ENCODE data around the gene DPH2. TPM values are rescaled to one million over a fixed set of nuclear protein-coding genes. Genes with fewer than 3 reads are reported as not detected.
A peak's percentile ranks its signal among the peaks of the same experiment; 100 is the strongest.

Gene DPH2
- polyA plus RNA-seq, 1 donor = 19.5 TPM

DNA sequence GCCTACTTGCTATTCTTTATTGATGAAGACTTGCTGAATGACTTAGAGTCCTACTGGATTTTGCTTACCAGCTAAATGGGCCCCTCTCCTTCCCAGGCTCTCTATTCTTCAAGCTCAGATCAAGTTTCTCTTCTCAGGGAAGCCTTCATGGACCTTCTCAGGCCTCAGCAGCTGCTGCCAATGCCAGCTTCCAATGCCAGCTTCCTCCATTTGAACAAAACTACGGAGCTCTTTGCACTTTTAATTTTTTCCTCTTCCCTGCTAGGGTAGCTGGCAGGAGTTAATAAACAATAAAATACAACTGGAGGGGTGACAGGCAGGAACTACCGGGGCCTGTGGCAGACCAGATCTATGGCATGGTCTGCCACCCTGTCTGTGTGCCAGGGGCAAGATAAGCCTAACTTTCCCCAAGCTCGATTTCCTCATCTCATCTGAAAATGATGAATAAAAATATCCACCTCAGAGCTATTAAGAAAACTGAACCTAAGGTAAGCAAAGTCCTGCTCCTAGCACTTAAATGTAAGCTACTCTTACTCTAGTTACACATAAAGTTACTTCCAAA is 24.1 kb upstream of the DPH2 start:
- DNase-seq = no peak

DNA sequence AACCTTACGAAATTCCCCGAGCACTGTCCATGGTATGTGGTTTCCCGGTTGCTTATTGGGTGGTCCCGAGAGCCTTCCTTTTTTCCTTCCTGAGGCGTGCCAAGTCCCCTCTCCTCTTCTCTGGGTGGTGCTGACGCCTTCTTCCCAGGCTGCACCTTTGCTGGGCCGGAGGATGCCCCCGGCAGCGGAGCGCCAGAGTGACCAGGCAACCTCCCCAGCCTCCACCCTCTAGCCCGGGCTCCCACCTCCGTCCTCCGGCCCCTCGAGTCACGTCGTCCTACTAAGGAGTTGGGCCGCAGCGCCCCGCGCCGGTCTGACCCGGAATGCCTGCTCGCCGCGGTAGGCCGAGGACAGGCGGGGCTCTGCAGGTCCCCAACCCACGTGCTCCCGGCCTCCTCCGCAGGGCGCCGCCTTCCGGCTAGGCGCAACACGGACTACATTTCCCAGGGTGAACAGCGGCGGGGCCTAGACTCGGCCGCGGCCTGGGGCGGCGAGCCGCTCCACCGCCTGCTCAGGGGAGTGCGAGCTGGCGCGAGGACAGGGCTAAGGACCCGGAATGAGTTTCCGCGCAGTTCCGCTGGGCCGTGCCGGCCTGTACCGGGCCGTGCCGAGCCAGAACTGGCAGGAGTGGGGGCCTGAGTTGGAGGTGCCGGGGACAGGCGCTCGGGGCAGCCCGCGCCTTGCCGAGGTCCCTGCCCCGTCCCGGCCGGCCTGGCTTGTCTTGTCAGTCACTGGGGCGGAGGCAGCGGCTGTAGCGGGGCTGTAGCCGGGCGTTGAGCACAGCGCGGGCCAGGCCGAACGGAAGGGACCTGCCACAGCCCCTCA is 23.4 kb upstream of the DPH2 start, which contains the start of gene IPO13:
Gene IPO13 (plus strand): TSS at position 715 of the 825 bp plus-strand sequence. CDS start 651 bp downstream, outside the sequence.
- peak; percentile 96 for DNase-seq

DNA sequence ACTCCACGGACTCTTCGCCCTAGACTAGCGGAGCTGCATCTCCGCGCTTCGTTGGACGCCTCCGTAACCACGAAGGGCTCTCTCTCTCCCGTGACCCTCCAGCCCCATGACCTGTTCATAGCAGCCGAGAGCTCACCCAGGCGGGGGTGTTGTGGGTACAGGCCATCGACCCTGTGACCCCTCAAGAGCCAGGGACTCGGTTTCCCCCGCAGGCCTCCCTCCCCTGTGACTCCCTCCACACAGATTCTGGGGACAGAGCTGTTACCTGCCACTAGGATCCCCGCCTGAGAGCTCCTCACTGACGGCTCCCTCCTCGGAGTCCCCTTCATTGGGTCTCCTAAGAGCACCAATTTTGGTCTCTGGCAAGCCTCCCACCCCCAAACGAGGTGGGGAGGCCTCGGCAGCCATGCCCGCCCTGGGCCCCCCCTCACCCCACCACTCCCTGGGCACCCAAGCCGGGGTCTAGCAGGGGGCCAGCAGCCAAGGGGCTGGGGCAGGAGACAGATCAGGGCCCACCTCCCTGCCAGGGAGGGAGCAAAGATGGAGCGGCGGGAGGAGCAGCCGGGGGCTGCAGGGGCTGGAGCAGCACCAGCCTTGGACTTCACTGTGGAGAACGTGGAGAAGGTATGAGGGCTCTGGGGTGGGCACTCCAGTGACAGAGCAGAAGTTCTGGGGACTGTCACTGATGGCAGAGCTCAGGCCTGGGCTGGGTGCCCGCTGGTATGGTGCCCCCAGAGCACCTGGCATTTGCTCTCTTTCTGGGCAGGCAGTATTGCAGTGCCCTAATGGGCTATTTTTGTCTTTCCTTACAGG is 22.5 kb upstream of the DPH2 start:
- no peak for DNase-seq

DNA sequence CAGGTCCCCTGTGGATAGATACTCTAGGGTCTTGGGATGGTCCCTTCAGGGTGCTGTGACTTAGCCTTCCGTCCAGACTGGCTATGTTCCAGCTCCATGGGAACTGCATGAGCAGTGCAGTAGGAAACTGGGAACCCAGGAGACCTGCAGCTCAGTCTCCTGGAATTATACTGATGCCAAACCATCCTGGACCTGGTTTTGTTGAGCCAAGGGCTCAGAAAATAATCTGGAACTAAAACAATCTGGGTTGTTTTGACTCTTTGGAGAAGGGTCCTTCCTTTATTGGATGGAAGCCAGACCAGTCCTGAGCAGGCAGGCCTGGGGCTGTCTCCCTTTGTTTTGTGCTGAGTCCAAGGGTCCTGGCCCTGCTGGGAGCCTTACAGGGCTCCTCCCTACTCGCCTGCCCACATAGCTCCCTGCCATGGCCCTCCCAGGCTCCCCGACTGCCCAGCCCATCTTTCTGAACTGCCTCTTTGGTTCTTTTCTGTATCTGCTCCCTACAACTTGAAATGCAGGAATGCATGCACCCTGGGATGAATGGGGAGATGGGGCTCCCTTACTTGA is 21.9 kb upstream of the DPH2 start:
- DNase-seq = no peak

DNA sequence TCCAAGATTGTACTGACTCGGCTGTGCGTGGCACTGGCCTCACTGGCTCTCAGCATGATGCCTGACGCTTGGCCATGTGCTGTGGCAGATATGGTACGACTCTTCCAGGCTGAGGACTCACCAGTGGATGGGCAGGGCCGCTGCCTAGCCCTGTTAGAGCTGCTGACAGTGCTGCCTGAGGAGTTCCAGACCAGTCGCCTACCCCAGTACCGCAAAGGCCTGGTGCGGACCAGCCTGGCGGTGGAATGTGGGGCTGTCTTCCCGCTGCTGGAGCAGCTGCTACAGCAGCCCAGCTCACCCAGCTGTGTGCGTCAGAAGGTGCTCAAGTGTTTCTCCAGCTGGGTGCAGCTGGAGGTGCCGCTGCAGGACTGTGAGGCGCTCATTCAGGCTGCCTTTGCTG is 20.1 kb upstream of the DPH2 start:
- DNase-seq = no peak

DNA sequence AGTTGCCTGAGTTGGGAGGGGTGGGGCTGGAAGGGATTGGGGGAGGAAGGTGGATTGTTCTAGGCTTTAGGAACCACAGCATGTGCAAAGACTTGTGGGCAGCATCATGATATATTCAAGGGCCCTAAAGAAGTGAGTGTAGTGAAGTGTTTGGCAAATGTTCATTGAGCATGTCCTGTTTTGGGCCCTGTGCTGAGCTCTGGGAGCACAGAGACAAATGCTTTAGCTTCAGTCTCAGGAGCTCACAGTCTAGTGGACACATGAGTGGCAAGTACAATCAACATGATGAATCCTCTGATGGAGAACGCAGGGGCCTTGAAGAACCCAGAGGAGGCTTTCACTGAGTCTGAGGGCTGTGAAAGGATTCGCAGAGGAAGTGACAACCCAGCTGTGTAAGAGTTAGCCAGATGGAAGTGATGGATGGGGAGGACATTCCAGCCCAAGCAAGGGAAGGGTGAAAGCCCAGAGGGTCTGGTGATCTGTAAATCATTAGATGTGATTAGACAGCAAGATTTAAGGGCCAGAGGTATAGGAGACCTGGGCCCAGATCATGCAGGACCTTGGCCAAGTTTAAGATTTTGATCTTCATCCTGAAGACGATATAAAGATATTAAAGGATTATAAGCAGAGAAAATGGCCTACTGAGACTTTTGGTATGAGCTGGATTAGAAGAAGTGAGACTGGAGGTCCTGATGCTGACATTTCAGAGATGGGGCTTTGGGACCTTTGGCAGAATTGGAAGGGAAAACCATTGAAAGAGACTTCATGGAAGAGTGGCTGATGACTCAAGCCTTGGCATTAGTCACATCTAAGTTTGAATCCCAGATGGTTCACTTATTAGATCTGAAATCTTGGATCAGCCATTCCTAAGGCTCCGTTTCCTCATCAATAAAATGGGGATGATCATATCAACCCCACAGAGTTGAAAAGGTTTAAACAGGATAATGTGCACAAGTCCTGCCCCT is 18.5 kb upstream of the DPH2 start:
- no peak for DNase-seq

DNA sequence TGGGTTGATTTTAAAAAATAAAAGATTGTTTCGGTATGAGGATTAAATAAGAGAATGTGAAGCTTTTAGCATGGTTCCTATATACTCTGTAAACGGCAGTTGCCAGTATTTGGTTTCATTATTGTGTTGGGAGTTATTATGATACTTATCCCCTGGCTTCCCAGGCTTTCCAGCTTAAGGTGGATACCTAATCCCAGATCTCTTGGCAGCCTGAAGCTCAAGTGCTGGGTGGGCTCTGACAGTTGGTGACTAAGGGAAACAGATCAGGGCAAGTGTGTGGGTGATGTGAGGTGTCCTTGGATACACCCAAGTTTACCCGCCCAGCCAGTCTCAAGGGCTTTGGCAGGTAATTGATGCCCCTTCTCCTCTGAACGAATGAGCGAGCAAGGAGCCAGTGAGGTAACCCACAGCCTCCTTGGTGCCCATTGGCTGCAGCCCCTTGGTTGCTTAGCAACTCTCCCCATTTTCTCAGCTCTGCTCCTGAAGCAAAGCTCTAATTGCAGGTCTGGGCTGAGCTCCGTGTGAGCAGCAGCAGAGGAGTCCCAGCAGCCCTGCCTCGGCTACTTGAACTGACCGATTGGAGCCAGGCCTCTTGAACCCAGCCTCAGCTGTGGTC is 17.0 kb upstream of the DPH2 start:
- no peak for DNase-seq

DNA sequence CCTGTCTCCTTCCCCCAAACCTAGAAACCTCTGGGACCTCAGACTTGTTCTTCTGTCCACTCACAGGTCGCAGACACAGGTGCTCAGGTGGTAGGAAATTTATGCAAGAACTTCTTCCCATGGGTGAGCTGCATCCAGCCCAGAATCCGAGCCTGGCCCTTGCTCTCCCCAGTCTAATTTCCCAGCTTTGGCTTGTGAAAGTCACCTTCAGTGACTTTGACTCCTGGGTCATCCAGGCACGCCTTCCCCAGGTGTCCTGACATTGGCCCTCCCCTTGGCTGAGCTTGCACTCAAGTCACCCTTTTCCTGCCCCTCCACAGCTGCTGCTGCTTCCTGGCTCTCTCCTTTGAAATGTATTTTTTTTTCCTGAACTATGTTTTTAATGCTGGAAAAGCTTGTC is 16.4 kb upstream of the DPH2 start:
- DNase-seq = no peak

DNA sequence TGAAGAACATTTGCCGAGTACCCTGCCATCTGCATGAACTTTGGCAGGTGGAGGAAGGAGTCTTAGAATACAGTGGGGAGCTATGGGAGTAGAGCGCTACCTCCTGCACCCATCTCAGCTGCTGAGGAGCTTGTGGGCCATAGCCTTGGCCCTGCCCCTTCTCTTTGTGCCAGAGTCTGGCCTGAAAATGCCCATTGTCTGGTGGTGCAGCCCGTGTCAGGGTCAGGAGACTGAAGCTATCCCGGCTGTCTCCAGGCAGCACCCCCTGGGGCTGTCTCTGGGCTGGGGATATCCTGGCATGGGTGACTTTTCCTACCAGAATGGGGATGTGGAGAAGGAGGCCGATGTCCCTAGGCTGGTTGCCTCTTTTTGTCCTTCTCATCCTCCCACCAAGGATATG is 15.8 kb upstream of the DPH2 start:
- DNase-seq = no peak

DNA sequence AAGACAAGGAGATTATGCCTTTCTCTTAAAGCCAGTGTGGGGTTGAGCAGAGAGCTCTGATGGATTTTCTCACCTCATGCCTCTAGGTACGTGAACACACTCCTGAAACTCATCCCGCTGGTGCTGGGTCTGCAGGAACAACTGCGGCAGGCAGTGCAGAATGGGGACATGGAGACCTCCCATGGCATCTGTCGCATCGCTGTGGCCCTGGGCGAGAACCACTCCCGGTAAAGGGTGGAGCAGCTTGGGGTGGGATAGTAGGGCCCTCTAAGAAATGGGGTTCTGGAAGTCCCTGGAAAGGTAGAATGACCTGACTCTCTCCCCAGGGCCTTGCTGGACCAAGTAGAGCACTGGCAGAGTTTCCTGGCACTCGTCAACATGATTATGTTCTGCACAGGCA is 13.6 kb upstream of the DPH2 start:
- DNase-seq = no peak

DNA sequence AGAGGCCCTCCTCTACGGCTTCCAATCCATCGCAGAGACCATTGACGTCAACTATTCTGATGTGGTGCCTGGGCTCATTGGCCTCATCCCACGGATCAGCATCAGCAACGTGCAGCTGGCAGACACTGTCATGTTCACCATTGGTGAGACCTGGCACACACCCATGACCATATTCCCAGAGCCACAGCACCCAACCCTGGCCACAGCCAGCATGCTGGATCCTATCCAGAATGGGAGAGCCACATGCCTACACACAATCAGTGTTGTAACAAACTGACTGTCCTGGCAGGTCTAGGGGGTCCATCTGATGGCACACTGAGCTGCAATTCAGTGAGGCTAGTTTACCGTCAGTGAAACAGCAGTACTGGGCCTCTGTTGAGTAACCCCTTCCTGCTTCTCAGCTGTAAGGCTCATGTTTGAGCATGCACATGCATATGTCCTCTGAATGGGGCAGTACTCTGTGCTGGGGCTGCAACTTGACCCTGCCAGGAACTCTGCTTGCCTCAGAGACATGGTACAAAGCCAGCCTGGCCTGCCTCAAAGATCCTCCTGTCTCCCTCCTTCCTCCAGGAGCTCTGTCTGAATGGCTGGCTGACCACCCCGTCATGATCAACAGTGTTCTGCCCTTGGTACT is 12.3 kb upstream of the DPH2 start:
- no peak for DNase-seq

DNA sequence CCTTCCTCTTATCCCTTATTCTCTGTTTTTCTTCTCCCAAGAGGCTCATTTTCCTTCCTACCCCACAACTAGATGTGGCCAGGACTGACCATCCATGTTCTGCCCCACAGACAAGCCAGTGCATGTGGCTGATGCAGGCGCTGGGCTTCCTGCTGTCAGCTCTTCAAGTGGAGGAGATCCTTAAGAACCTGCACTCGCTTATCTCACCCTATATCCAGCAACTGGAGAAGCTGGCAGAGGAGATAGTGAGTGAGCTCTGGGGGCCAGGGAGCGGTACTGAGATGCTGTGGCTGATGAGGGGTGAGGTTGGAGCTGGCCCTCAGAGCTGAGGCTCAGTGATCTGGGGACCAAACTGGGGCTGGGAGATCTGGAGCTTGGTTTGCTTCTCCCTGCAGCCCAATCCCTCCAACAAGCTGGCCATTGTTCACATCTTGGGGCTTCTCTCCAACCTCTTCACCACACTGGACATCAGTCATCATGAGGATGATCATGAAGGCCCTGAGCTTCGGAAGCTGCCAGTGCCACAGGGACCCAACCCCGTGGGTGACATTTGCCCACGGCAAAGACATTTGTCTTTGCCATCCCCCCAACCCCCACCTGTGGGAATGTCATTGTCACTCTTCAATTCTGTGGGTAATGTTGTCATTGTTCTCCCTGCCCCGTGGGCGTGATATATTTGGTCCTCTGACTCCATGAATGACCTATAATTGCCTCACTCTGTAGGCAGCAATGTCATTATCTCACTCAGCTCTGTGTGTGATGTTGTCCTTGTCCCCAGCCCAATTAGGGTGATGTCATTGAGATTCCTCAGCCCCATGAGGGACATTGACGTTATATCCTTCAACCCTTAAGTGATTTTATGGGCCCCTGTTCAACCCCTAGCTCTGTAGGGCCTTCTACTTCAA is 11.2 kb upstream of the DPH2 start:
- no peak for DNase-seq

DNA sequence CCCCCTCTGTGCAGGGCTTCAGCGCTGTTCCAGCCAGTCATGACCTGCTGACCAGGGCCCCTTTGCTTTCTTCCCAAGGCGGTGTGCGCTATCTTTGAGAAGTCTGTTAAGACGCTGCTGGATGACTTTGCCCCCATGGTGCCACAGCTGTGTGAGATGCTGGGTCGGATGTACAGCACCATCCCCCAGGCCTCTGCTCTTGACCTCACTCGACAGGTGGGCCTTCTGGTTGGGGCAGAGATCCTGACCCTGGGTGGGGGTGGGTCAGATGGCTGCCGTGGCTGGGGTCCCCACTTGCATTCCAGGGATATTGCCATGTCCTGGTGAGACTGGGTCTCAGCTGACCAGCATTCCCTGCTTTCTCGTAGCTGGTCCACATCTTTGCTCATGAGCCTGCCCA is 9.0 kb upstream of the DPH2 start:
- no peak for DNase-seq

DNA sequence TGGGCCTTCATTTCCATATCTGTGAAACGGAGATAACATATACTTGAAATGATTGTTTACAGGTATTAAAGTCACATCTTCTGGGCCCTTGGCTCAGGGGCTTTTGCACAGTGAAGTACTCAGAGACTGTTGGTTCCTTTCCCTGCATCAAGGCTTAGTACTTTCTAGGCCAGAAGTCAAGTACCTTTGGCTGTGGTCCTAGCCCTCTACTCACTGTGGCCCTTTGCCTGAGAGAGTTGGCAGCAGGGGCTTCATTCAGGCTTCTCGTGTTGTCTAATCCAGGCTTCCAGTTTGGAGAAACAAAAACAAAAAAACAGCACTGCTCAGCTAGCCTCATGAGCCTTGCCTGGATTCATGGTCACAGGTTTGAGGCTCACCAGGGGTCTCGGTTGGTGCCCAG is 8.1 kb upstream of the DPH2 start:
- no peak for DNase-seq

DNA sequence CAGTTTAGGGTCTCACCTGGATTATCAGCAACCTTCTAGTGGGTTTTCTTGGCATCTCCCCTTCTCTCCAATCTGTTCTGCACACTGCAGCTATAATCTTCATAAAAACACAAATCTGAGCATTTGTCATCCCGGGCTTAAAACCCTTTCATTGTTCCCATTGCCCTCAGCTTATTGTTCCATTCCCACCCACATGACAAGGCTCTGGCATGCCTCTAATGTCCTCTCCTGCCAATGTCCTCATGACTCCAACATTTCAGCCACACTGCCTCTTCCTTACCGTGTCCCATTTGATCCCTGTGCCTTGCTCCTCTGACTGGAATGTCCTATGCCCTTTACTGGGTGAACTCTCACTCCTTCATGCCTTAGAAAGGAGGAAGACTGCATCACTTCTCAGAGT is 7.5 kb upstream of the DPH2 start:
- DNase-seq = no peak

DNA sequence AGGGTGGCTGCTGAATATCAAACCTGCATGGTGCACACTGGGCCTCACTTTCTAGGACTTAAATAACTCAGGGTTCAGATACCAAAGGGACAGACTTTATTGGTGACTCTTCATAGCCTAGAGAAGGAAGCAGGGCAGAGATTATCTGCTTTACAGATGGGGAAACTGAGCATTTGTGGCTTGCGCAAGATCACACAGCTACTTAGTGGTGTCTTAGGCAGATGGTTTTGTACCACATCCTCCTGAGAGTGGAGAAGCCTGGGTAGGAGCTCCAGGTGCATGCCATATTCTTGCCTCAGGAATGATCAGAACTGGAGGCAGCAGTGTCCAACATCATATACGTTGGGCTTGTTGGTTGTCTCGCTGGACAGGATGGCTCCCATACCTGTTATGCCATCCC is 6.8 kb upstream of the DPH2 start:
- no peak for DNase-seq

DNA sequence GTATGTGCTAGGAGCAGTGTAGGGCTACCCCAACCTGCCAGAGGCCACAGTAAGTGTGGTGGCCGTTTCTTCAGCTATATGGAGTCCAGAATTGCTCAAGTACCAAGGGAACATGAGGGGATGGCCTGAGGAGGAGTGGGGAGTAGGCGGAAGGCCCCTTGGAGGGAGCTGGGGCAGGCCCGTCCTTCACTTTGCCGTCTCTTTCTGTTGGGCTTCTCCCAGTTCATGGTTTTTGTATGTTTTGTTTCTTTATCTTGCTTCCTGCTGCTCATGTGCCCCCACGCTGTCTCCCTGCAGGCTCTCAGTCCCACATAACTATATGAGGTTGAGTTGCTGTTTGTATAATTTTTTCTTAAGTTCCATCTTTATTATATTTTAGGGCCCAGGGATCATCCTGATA is 5.9 kb upstream of the DPH2 start:
- no peak for DNase-seq

DNA sequence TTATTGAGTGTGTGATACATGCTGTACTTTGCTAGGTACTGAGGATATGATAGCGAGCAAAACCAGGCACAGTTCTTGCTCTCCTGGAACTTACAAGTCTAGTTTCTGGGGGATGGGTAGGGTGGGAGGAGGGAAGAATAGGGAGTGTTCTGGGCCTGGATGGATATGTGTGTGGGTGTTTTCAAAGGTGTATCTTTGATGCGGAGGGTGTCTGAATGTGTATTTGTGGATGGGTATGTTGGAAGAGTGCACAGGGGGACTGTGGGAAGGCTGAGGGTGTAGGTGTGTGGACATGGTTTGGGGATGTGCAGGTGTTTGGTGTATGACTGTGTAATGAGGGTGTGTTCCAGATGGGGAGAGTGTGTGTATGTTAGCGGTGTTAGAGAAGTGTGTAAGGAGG is 4.5 kb upstream of the DPH2 start:
- no peak for DNase-seq

DNA sequence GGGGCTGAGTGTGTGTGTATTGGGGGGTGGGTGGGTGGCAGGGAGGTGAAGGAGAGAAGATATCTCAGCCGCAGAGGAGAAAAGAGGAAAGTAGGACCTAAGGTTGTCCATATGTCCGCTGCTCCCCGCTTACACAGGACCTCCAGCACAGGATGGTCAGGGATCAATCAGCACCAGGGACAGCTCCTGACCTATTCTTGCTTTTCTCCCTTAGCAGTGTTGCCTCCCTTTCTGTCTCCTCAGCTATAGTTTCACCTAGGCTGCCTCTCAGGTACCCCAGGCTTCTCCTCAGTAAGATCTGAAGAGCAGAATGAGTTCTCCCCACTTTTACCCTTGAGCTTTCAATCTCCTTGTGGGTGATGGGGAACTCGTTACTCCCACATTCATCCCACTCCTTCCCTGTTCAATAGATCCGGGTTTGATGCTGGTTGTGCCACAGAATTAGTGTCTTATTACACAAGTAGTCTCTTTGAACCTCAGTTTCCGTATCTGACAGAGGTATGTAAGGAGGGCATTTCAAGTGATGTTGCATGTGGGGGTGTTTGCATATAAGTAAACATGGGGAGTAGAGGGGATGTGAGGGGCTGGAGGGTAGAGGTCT is 1.4 kb upstream of the DPH2 start:
- no peak for DNase-seq

DNA sequence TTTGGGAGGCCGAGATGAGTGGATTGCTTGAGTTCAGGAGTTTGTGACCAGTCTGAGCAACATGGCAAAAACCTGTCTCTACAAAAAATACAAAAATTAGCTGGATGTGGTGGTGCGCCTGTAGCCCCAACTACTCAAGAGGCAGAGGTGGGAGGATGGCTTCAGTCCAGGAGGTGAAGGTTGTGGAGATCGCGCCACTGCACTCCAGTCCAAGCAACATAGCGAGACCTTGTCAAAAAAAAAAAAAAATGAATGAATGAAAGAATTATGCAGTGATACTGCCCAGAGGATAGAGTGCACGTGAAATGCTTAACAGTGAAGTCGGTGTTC is 429 bp upstream of the DPH2 start:
- DNase-seq = no peak

Data from hindlimb muscle (tissue), 1 donor.